A172 (cell line): ENCODE data around the gene GNG13. TPM values are rescaled to one million over a fixed set of nuclear protein-coding genes. Genes with fewer than 3 reads are reported as not detected.
A peak's percentile ranks its signal among the peaks of the same experiment; 100 is the strongest.

Experiments
- DNase-seq: peaks from one replicate; pipeline ENCODE4 v3.0.0-alpha.2; 2015; ENCODE audit warnings: low spot score
- total RNA-seq: library from RNA; depleted of rRNA; stranded (reverse); fragments of >200 nt; shearing (Covaris generic); gene quantifications from 2 replicates; pipeline ENCODE4 v1.2.3, GENCODE V29; 2014

GNG13 gene
- total RNA-seq, 1 experiment from 2014 or later, result not detected

- DNase-seq, result no peak
Observed at GRCh38 chr16:794091-794822, 6.3 kb downstream of the GNG13 start.

DNA sequence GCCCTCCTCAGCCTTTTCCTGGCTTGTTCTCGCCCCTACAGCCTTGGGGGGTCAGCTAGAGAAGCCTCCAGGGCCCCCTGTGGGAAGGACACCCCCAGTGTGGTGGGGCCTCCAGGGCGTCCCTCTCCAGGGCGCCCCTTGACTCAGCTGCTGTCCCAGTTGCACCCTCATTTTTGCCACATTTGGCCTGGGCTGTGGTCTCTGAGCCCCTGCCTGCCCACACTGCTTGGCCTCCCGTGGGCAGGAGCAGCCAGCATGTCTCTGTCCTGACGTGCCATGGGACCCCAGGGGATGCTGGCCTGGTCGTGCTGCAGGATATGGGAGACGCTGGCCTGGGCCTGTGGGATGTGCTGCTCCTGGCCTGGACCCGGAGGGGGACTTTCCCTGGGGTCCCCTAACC lies 7.1 kb downstream of the GNG13 start:
- no peak for DNase-seq

GRCh38 chr16:792221-792995 lies 8.1 kb downstream of the GNG13 start:
- no peak for DNase-seq

DNA sequence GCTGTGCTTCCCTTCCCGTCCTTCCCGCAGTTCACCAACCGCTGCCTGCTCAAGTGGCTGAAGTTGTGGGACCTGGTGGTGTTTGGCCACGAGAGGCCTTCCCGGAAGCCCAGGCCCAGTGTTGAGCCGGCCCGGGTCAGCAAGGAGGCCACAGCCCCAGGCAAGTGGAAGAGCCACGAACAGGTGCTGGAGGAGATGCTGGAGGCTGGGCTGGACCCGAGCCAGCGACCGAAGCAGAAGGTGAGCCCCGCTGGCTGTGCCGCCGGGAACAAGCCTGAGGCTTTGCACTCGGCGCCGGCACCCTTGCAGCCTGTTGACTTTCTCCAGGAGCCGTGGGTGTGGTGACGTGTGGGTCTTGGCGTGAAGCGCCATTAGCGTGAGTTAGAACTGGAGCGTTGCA lies 9.4 kb downstream of the GNG13 start:
- no peak for DNase-seq

- DNase-seq, result no peak
Observed at GRCh38 chr16:790086-790485, 10.4 kb downstream of the GNG13 start.

DNA sequence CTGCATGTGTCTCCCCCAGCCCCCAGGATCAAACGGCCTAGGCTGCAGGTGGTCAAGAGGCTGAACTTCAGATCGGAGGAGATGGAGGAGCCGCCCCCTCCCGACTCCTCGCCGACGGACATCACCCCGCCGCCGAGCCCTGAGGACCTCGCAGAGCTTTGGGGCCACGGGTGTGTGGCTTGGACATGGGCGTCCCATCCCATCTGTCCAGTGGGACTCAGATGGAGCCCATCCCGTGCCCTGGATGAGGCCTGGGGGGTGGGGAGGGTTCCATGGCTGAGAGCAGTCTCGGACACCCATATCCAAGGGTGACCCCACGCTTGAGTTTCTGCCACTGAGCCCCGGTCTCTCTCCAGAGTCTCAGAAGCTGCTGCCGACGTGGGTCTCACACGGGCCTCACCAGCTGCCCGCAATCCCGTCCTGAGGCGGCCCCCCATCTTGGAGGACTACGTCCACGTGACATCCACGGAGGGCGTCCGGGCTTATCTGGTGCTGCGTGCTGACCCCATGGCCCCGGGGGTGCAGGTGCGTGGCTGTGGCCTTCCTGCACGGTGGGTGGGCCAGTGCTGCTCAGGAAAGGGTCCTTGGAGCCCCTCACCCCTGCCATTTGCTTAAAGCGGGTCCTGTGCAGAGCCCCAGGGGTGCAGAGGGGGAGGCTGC lies 11.2 kb downstream of the GNG13 start:
- DNase-seq, result no peak

GRCh38 chr16:788399-789126 lies 12.0 kb downstream of the GNG13 start, which contains the start of gene CHTF18:
CHTF18 (plus strand) TSS chr16:788620; CDS start chr16:788685, 65 bp downstream.
- DNase-seq, result peak; percentile 81

DNA sequence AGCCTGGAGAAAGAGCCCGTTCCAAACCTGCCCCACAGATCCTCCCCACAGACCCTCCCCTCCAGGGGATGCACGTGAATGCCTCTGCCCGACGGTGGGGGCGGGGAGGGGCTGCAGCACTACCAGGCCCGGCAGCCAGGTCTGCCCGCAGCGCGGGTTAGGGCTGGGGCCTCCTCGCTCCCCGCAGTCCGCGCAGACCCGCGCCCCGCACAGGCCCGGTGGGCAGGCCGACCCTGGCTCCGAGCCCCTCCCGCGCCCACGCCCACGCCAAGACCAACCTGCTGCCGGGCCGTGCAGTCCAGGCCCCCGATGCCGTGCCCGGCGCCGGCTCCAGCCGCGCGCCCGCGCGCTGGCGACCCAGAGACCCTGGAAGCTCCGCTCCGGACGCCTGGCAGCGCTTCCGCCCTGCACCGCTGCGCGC lies 12.5 kb downstream of the GNG13 start, which contains the start of gene RPUSD1:
Gene RPUSD1, minus strand, starts transcription at position 404 of the 421 bp plus-strand sequence. CDS start 644 bp downstream, outside the sequence.
- DNase-seq, result no peak

GRCh38 chr16:787321-787966 lies 13.1 kb downstream of the GNG13 start:
- DNase-seq, result no peak

DNA sequence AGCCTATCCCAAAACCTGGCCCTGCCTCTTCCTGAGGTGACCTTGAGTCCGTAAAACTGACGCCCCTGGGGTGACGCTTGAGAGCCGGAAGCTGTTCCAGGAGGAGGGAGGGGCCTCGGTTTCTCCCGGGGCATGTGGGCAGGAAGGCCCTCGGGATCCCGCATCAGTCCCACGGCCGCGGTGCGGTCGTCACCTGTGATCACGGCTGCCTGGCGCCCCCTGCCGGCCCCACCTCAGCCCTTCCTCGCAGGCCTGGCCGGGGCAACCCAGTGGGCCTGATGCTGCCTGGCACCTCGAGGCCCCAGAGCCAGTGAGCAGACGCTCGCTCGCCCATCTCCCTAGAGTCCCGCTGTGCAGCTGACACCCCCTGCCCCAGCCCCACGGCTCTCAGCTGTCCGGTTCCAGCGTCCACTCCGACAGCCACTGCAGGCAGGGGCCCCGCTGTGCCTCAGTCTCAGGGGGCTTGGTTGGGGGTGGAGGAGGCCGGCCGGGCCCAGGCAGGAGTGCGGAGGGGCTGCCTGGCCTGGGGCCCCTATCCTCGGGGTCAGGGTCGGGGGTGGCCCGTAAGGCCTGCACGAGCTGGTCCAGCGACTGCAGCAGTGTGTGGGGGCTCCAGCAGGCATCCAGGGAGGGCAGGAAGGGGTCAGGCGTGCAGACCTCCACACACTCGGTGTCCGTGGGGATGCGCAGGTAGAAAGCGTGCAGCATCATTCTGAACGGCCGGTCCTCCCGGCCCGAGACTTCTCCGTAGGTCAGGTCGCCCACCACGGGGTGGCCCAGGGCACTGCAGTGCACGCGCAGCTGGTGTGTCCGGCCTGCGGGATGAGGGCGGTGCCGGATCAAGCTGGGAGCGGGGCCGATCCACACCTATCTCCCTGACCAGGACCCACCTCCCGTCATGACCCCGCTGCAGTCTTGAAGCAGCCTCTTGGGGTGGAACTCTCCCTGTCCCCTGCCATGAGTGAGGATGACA lies 14.7 kb downstream of the GNG13 start:
- DNase-seq, result no peak

DNA sequence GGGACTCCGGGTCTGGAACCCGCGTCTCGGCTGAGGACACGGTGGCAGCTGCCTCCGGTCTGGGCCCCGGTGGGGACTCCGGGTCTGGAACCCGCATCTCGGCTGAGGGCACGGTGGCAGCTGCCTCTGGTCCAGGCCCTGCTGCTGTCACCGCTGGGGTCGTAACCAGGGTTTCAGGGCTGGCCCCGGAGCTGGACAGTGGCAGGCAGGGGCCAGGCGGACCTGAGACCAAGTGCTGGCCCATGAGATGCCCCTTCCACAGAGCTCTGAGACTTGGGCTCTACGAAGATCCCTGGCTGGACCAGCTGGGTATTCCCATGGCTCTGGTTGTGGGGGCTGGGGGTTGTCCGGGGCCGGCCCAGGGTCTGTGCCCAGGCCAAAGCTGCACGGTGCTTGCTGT lies 16.1 kb downstream of the GNG13 start:
- DNase-seq, result no peak

GRCh38 chr16:783404-784161 lies 17.0 kb downstream of the GNG13 start:
- DNase-seq, result no peak

DNA sequence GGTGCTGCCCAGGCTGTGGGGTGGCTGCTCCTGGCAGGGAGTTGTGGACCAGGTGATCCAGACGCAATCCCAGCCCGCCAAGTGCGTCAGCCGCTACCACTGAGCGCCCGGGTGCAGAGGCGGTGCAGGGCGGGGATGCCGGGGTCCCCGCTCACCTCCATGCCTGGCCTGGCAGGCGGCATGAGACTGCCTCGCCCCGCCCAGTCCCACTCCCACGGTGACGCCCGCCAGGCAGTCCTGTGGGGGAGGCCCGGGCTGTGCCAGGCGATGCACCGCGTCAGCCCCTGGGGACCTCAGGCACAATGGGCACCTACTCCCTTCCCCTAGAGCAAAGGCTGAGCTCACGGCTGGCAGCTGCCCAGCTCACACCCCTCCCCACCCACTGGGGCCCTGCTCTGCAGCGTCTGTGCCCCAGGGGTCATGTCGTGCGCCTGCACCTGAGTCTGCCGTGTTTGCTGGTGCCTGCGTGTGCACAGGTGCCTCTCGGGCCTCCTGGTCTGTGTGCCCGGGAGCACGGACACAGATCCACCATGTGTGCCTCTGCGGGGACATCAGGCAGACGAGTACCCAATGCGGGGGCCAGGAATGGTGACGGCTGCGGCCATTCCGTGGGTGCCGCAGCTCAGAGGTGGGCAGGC lies 17.6 kb downstream of the GNG13 start:
- DNase-seq, result no peak

DNA sequence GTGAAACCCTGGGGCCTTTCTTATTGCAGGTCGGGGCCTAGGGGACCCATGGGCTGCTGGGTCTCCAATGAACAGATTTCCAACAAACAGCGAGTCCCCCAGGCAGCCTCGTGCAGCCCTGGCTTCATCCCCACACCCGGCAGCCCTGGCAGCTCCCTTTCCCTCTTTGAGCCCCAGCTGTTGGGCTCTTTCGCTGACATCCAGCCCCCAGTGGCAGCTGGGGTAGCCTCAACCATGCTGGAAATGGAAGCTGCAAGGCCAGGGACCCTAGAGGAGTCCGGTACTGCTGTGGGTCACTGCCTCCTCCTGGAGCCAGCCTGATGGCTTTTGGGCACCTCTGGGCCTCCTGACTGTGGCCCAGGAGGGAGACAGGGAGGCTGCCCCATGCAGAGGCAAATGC lies 18.3 kb downstream of the GNG13 start:
- DNase-seq, result no peak

DNA sequence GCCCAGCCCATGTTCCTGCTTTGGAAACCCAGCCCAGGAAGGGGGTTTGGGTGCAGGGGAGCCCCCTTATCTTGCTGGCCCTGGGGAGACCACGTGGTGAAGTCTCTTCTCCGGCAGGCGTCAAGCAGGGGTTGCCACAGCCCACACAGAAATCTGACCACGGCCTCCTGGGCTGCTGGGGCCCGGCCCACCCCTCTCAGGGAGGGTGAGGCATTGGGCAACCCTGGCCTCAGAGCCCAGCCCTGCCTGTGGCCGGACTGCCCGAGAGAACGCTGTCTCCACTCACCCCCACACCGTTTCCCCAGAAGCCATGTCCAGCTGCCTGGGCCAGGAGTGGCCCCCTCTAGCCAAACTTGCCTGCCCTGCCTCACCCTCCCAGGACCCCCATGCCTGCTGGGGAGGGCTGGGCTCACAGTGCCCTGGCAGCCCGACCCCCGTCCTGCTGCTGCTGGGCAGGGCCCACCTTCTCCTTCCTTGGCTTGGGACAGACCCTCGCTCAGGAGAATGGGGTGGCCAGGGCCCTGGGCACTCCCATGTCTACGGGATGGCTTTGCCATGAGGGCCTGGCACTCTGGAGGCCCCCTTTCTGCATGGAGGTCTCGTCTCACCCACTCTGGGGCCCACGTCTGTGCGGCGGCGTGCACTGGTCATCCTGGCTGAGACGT lies 19.1 kb downstream of the GNG13 start:
- DNase-seq, result no peak

GRCh38 chr16:780296-780695 lies 20.2 kb downstream of the GNG13 start:
- DNase-seq, result no peak

DNA sequence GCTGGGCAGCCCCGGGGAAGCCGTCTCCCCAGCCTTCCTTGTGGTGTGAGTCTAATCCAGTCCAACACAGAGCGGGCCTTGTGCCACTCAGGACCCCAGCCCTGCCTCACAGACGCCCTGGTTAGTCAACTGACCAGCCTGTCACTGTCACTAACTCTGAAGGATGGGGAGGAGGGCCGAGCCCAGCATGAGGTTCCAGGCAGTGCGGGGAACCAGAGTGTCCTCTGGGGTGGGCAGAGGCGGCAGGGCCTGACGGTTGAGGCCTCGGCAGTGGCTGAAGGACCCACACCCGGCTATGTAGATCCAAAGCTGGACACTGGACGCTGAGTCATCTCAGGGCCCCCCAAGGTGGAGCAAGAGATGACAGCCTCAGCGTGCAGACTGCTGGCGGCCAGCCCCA lies 21.0 kb downstream of the GNG13 start:
- DNase-seq, result no peak

- DNase-seq, result no peak
Observed at GRCh38 chr16:778909-779527, 21.5 kb downstream of the GNG13 start.
